K562 (cell line): ENCODE data around the gene GABRE. TPM values are rescaled to one million over a fixed set of nuclear protein-coding genes. Genes with fewer than 3 reads are reported as not detected.

ENCODE experiments used
- ATAC-seq: fragments of 200-7000 bp; cut with Tn5 transposase; 3 replicates; pipeline ENCODE4 v1.9.1; 2020; ENCODE audit warnings: moderate library complexity
- BruUV-seq: library from RNA; stranded (reverse); fragments of 400-500 nt; replicated peaks from 2 replicates; lab custom pipeline; 2021; lab: Mats Ljungman, UMichigan
- CTCF ChIA-PET: fragments of 300-600 bp; formaldehyde crosslinking; extraction: SDS; loops from one replicate; lab custom pipeline; 2021; ENCODE audit warnings: low intra/inter-chr PET ratio; lab: Yijun Ruan, JAX
- POLR2A ChIA-PET: fragments of 300-600, 350-650 bp; sonication (Branson Sonifier 250); formaldehyde crosslinking; extraction: SDS; loops from one replicate; lab custom pipeline; 2021; ENCODE audit warnings: antibody characterized with exemption, inconsistent platforms; lab: Yijun Ruan, JAX
- DNase-seq, 4 experiments: peaks; one replicate each; pipeline versions ENCODE4 v3.0.0 to v3.0.0-alpha.2; 2011 to 2018; ENCODE audit warnings: low spot score in 3 of 4, mixed read lengths in 3 of 4; ENCODE audit errors: extremely low read depth in 1 of 4
- FAIRE-seq: peaks from 2 replicates; lab custom pipeline; 2011; peaks lifted over from hg19 to GRCh38; lab: Jason Lieb, UNC
- H2AFZ ChIP-seq: 2 replicates; pipeline ENCODE4 v1.6.0; 2011; ENCODE audit warnings: low read depth, low read length, control low read depth, inconsistent platforms
- H3K27ac ChIP-seq: fragments of 200-600 bp; 3 replicates; pipeline ENCODE4 v1.8.0; 2011; ENCODE audit warnings: low read depth, mild to moderate bottlenecking, control low read depth, inconsistent platforms, low read length, moderate library complexity, mixed read lengths; ENCODE audit errors: extremely low read depth
- H3K27me3 ChIP-seq, 2 experiments: fragments of 300-600 bp in 1 of 2; 2 replicates in 1 of 2; 3 replicates in 1 of 2; pipeline versions ENCODE4 v1.6.0 to v1.8.0; 2011; ENCODE audit warnings: inconsistent platforms in 2 of 2, low read length in 2 of 2, mild to moderate bottlenecking in 1 of 2, mixed read lengths in 1 of 2, moderate library complexity in 1 of 2; ENCODE audit not compliant: control insufficient read depth in 2 of 2, insufficient read depth in 2 of 2
- H3K36me3 ChIP-seq: fragments of 300-600 bp; 3 replicates; pipeline ENCODE4 v1.8.0; 2011; ENCODE audit warnings: mild to moderate bottlenecking, low read length, inconsistent platforms; ENCODE audit not compliant: control insufficient read depth, insufficient read depth
- H3K4me1 ChIP-seq, 2 experiments: fragments of 200-600 bp in 1 of 2; replicated peaks in 1 of 2; 2 replicates in 1 of 2; 3 replicates in 1 of 2; pipeline versions ENCODE4 v1.5.1 to v1.8.0; 2011; ENCODE audit warnings: inconsistent platforms in 2 of 2, low read length in 2 of 2, mild to moderate bottlenecking in 1 of 2, mixed read lengths in 1 of 2, moderate library complexity in 1 of 2; ENCODE audit not compliant: control insufficient read depth in 2 of 2, insufficient read depth in 2 of 2
- H3K4me2 ChIP-seq: 2 replicates; pipeline ENCODE4 v1.6.1; 2011; ENCODE audit warnings: low read length, control low read depth, inconsistent platforms, mixed read lengths; ENCODE audit not compliant: insufficient read depth
- H3K4me3 ChIP-seq: fragments of 200-600 bp; sonication (generic), shearing (Covaris generic); 2 replicates; pipeline ENCODE4 v1.5.1; 2016; ENCODE audit warnings: control low read depth, inconsistent platforms
- H3K79me2 ChIP-seq: fragments of 200-600 bp; 3 replicates; pipeline ENCODE4 v1.8.0; 2011; ENCODE audit warnings: low read length, inconsistent platforms; ENCODE audit not compliant: control insufficient read depth, insufficient read depth
- H3K9ac ChIP-seq, 2 experiments: 2 replicates each; pipeline versions ENCODE4 v1.6.0 to v1.6.1; 2011; ENCODE audit warnings: low read depth in 2 of 2, low read length in 2 of 2, control low read depth in 1 of 2, inconsistent platforms in 1 of 2, mild to moderate bottlenecking in 1 of 2, mixed read lengths in 1 of 2; ENCODE audit not compliant: insufficient read depth in 1 of 2
- H3K9me1 ChIP-seq: one replicate; pipeline ENCODE4 v1.6.0; 2011; ENCODE audit warnings: inconsistent platforms, mild to moderate bottlenecking, low read length, moderate library complexity; ENCODE audit not compliant: control insufficient read depth, insufficient read depth
- H3K9me3 ChIP-seq: replicated peaks from 2 replicates; pipeline ENCODE4 v1.5.1; 2011; ENCODE audit warnings: low read depth, low read length, inconsistent platforms; ENCODE audit not compliant: control insufficient read depth, insufficient read depth
- H4K20me1 ChIP-seq: replicated peaks from 2 replicates; pipeline ENCODE4 v1.6.1; 2011; ENCODE audit warnings: low read length, inconsistent platforms, mixed read lengths; ENCODE audit not compliant: control insufficient read depth, insufficient read depth
- CBFB ChIP-seq: sonication (generic); formaldehyde crosslinking; IDR thresholded peaks from 2 replicates; pipeline ENCODE4 v1.4.0; 2020; ENCODE audit warnings: mild to moderate bottlenecking, missing genetic modification reagents
- FOSL1 ChIP-seq: fragments of 200-800 bp; sonication (Bioruptor generic); conservative IDR thresholded peaks from 2 replicates; pipeline ENCODE4 v1.6.1; 2016; ENCODE audit warnings: missing genetic modification characterization, missing compliant biosample characterization
- MEIS2 ChIP-seq: fragments of 450-650 bp; IDR thresholded peaks from 2 replicates; pipeline ENCODE4 v1.6.1; 2014; ENCODE audit warnings: mild to moderate bottlenecking; ENCODE audit not compliant: partially characterized antibody
- SAP30 ChIP-seq: fragments of 200-600 bp; sonication (generic); IDR thresholded peaks from 2 replicates; pipeline ENCODE4 v1.6.1; 2012; ENCODE audit warnings: borderline replicate concordance, low read depth, mild to moderate bottlenecking, moderate library complexity, low read length, control low read depth, inconsistent platforms; ENCODE audit not compliant: insufficient read depth, poor library complexity, severe bottlenecking
- ZNF212 ChIP-seq: fragments of 450-650 bp; formaldehyde crosslinking; IDR thresholded peaks from 2 replicates; pipeline ENCODE4 v1.4.0; 2020; ENCODE audit warnings: mild to moderate bottlenecking
- WGBS: fragments of 100-300 bp; shearing (Covaris generic); methylation state at CpG from one replicate; pipeline ENCODE4 v1.1.6; 2016; ENCODE audit warnings: low coverage, mixed read lengths; ENCODE audit not compliant: insufficient coverage; ENCODE audit errors: missing lambda C conversion rate; 5-methylcytosine and 5-hydroxymethylcytosine counted together
- in situ Hi-C: fragments of 300-500 bp; cut with MboI; formaldehyde crosslinking; loops from 4 replicates; pipeline ENCODE4 v1.15.0; 2018; ENCODE audit warnings: inconsistent platforms, mixed read lengths
- intact Hi-C: fragments of 100-400 bp; cut with micrococcal nuclease; formaldehyde crosslinking; loops from 2 replicates; pipeline ENCODE4 v1.14.2; 2022
- polyA plus RNA-seq, 8 experiments: library from polyadenylated mRNA; depleted of rRNA in 4 of 8; stranded (reverse) in 5 of 8; unstranded in 3 of 8; fragments of >200 nt; fragmentation: Nextera tagmentation in 2 of 8; fragmentation: Illumina TruSeq in 1 of 8; extraction: Ambion mirVana in 2 of 8; extraction: Trizol in 1 of 8; gene quantifications; 2 replicates each; pipeline versions ENCODE4 v1.2.1 to v1.2.3, GENCODE V29; 2011 to 2014; ENCODE audit warnings: inconsistent platforms in 1 of 8, missing spikeins in 1 of 8
- total RNA-seq, 7 experiments: library from RNA; depleted of rRNA in 6 of 7; stranded (reverse); fragments of >200 nt in 6 of 7; fragmentation: Illumina TruSeq in 2 of 7; extraction: Trizol in 2 of 7; gene quantifications; 2 replicates each; pipeline versions ENCODE4 v1.2.1 to v1.2.3, GENCODE V29; 2011 to 2021; ENCODE audit warnings: low replicate concordance in 1 of 7
- TF ChIP-seq, protein P1 (sequence below), 2 experiments: fragments of 450-650 bp; formaldehyde crosslinking in 1 of 2; IDR thresholded peaks; 2 replicates each; pipeline versions ENCODE4 v1.4.0 to v1.6.1; 2014 to 2020; ENCODE audit warnings: mild to moderate bottlenecking in 2 of 2, borderline replicate concordance in 1 of 2, low read depth in 1 of 2

The GABRE gene
- total and polyA plus RNA-seq, 9 of the 15 experiments (the other 6 are each of a cell fraction or from before 2014, with no cell fraction given), result 23.1 to 456 (median 148) TPM

DNA sequence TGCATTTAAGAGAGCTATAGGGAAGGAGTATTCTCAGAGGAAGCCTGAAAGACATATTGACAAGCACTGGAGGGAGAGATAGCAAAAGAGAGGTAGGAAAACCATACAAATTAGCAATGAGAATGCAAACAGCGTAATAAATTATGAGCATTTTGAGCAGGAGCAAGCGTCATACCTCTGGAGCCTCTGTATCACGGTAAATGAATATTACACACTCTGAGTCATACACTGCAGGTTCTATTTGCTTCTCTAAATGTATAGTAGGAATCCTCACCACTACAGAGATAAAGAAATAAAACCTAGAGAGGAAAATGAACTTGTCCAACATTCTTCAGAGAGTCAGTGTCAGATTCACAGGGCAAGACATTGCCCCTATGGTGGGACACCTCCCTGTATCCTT is 46.4 kb upstream of the GABRE start:
- FAIRE-seq, result no peak
- Histone ChIP-seq H4K20me1 (no peaks in the 10 kb centered on the region), H3K9me3 (no peaks in the 10 kb centered on the region), H2AFZ (0 out of 2 replicates have a peak overlapping the region, but pooled peaks have one; percentile 1), H3K4me2 (no peak overlapping the region), H3K27ac (no peak overlapping the region), H3K9ac (no peak overlapping the region), H3K4me3 (no peak overlapping the region), H3K9me1 (no peaks in the 10 kb centered on the region), H3K79me2 (no peaks in the 10 kb centered on the region), H3K27me3 (no peaks in the 10 kb centered on the region), H3K4me1 (peaks cover 3 to 13% of the 10 kb centered on the region in 2 experiments; a peak in 2 of 5 replicates), H3K36me3 (no peaks in the 10 kb centered on the region; the same call in 2 of the 3 replicates)
- in situ Hi-C loops, result no loop called here
- no peak for ATAC-seq
- no TSS peak for BruUV-seq
- ChIA-PET POLR2A (interaction anchor here (2.8 kb wide), 1 partner anchor 10 kb away, joined by 9 read pairs; no protein-coding TSS in a partner anchor), CTCF (no interaction called here)
- TF ChIP-seq MEIS2, result peak; percentile 26
- TF ChIP-seq CBFB (CRISPR knock-in tag), result no peak
- TF ChIP-seq FOSL1 (tag), result peak; percentile 60
- no peak for DNase-seq
- WGBS, result 15% methylated on average over 3 of the region's 3 CpGs
- intact Hi-C loops, result no loop called here

DNA sequence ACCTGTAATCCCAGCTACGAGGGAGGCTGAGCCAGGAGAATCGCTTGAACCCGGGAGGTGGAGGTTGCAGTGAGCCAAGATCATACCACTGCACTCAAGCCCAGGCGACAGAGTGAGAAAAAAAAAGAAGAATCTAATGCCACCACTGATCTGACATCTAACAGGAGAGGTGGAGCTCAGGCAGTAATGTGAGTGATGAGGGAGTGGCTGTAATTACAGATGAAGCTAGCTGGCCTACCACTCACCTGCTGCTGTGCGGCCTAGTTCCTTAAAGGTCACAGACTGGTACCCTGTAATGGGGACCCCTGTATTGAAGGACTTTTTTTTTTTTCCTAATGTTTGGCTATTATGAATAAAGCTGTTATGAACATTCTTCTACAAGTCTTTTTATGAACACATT is 25.3 kb upstream of the GABRE start:
- in situ Hi-C loops, result no loop called here
- CTCF ChIA-PET, result no interaction called here

More for the DNA sequence above, 25.3 kb upstream of the GABRE start:
- H2AFZ ChIP-seq, result no peak overlapping the region
- no peaks in the 10 kb centered on the region for H3K36me3 ChIP-seq
- H3K27me3 ChIP-seq, result no peaks in the 10 kb centered on the region
- H3K4me1 ChIP-seq, result no peaks in the 10 kb centered on the region
- FAIRE-seq, result no peak
- POLR2A ChIA-PET, result no interaction called here
- no peak for DNase-seq
- BruUV-seq, result no TSS peak
- WGBS, result 79% methylated on average over 5 of the region's 5 CpGs
- ATAC-seq, result no peak
- no peaks in the 10 kb centered on the region for H3K9me1 ChIP-seq
- no peaks in the 10 kb centered on the region for H3K79me2 ChIP-seq
- H3K9me3 ChIP-seq, result no peaks in the 10 kb centered on the region
- H3K4me3 ChIP-seq, result no peak overlapping the region
- no peak overlapping the region for H3K4me2 ChIP-seq
- no peak overlapping the region for H3K27ac ChIP-seq
- intact Hi-C loops, result no loop called here
- no peaks in the 10 kb centered on the region for H4K20me1 ChIP-seq
- H3K9ac ChIP-seq, result no peak overlapping the region
- TF ChIP-seq, protein P1, sequence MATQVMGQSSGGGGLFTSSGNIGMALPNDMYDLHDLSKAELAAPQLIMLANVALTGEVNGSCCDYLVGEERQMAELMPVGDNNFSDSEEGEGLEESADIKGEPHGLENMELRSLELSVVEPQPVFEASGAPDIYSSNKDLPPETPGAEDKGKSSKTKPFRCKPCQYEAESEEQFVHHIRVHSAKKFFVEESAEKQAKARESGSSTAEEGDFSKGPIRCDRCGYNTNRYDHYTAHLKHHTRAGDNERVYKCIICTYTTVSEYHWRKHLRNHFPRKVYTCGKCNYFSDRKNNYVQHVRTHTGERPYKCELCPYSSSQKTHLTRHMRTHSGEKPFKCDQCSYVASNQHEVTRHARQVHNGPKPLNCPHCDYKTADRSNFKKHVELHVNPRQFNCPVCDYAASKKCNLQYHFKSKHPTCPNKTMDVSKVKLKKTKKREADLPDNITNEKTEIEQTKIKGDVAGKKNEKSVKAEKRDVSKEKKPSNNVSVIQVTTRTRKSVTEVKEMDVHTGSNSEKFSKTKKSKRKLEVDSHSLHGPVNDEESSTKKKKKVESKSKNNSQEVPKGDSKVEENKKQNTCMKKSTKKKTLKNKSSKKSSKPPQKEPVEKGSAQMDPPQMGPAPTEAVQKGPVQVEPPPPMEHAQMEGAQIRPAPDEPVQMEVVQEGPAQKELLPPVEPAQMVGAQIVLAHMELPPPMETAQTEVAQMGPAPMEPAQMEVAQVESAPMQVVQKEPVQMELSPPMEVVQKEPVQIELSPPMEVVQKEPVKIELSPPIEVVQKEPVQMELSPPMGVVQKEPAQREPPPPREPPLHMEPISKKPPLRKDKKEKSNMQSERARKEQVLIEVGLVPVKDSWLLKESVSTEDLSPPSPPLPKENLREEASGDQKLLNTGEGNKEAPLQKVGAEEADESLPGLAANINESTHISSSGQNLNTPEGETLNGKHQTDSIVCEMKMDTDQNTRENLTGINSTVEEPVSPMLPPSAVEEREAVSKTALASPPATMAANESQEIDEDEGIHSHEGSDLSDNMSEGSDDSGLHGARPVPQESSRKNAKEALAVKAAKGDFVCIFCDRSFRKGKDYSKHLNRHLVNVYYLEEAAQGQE (IDR thresholded peaks at IDR 0.05; ENCODE audit: borderline replicate concordance), result no peak
- TF ChIP-seq, protein P1 (CRISPR knock-in tag; IDR thresholded peaks at IDR 0.05; ENCODE audit: low read depth), result no peak
- no peak for TF ChIP-seq SAP30
- no peak for TF ChIP-seq ZNF212 (CRISPR knock-in tag)
